Measurements from ENCODE around the gene DLX3.
"Not testable (repeated sequence)": the region's sequence is repeated elsewhere in the genome, so short reads cannot be mapped to it uniquely, and the experiment has no call there.

DLX3 gene

GRCh38 chr17:49995055-49995738 lies at the start of gene DLX3:
Gene DLX3, minus strand, starts transcription at chr17:49995224. Its CDS starts 226 bp downstream, at chr17:49994998.
- peak; percentile 62 for DNase-seq

GRCh38 chr17:50044483-50044882 lies 49.5 kb upstream of the DLX3 start:
- no peak for DNase-seq

GRCh38 chr17:50043290-50044148 lies 48.5 kb upstream of the DLX3 start:
- DNase-seq: no peak

- DNase-seq: no peak
These were observed 47.2 kb upstream of the DLX3 start for GRCh38 chr17:50042211-50042610.

GRCh38 chr17:50040496-50040895 lies 45.5 kb upstream of the DLX3 start:
- DNase-seq: not testable (repeated sequence)

- DNase-seq: no peak
These were observed 44.0 kb upstream of the DLX3 start for GRCh38 chr17:50039058-50039457.

- DNase-seq: no peak
These were observed 42.5 kb upstream of the DLX3 start for GRCh38 chr17:50037321-50038107.

- no peak for DNase-seq
These were observed 41.6 kb upstream of the DLX3 start for GRCh38 chr17:50036455-50037261.

GRCh38 chr17:50035945-50036344 lies 40.9 kb upstream of the DLX3 start:
- DNase-seq: no peak

GRCh38 chr17:50035421-50035879 lies 40.4 kb upstream of the DLX3 start:
- no peak for DNase-seq

GRCh38 chr17:50034498-50035364 lies 39.7 kb upstream of the DLX3 start:
- no peak for DNase-seq

GRCh38 chr17:50033316-50033715 lies 38.3 kb upstream of the DLX3 start:
- no peak for DNase-seq

- no peak for DNase-seq
These were observed 34.2 kb upstream of the DLX3 start for GRCh38 chr17:50029185-50029584.

- no peak for DNase-seq
These were observed 33.7 kb upstream of the DLX3 start for GRCh38 chr17:50028736-50029120.

GRCh38 chr17:50027881-50028735 lies 33.1 kb upstream of the DLX3 start:
- peak; percentile 25 for DNase-seq

GRCh38 chr17:50027172-50027880 lies 32.3 kb upstream of the DLX3 start:
- peak; percentile 77 for DNase-seq

GRCh38 chr17:50026837-50027171 lies 31.8 kb upstream of the DLX3 start:
- DNase-seq: peak; percentile 60

- no peak for DNase-seq
These were observed 31.1 kb upstream of the DLX3 start for GRCh38 chr17:50026046-50026675.

GRCh38 chr17:50024808-50025207 lies 29.8 kb upstream of the DLX3 start:
- no peak for DNase-seq
